Measurements from ENCODE around the gene ERC2.

The ERC2 gene

GRCh38 chr3:55555873-55556618 lies 912.2 kb downstream of the ERC2 start:
- Histone ChIP-seq H3K27ac (ENCODE audit: low read length) (peak overlapping the region; percentile 16), H3K9me3 (ENCODE audit: insufficient read depth, low read depth, low read length) (no peaks in the 10 kb centered on the region), H3K4me1 (ENCODE audit: insufficient read depth, low read length) (peaks cover 30% of the 10 kb centered on the region), H3K36me3 (ENCODE audit: insufficient read depth, low read depth, low read length) (no peaks in the 10 kb centered on the region), H3K4me3 (ENCODE audit: low read length) (no peak overlapping the region), H3K27me3 (ENCODE audit: insufficient read depth, low read length) (no peaks in the 10 kb centered on the region), H3K9ac (ENCODE audit: low read depth, low read length) (peak overlapping the region; percentile 21; the same call in 1 of the 2 replicates)

- Histone ChIP-seq H3K36me3 (ENCODE audit: insufficient read depth, low read depth, low read length) (no peaks in the 10 kb centered on the region), H3K27me3 (ENCODE audit: insufficient read depth, low read length) (no peaks in the 10 kb centered on the region), H3K9ac (ENCODE audit: low read depth, low read length) (peak overlapping the region; percentile 21; the same call in 1 of the 2 replicates), H3K9me3 (ENCODE audit: insufficient read depth, low read depth, low read length) (no peaks in the 10 kb centered on the region), H3K4me3 (ENCODE audit: low read length) (no peak overlapping the region; the same call in 1 of the 2 replicates), H3K27ac (ENCODE audit: low read length) (peak overlapping the region; percentile 16), H3K4me1 (ENCODE audit: insufficient read depth, low read length) (peaks cover 30% of the 10 kb centered on the region)
Measured at GRCh38 chr3:55554634-55555425, 913.4 kb downstream of the ERC2 start.

GRCh38 chr3:55551644-55552043 lies 916.6 kb downstream of the ERC2 start:
- Histone ChIP-seq H3K9ac (ENCODE audit: low read depth, low read length) (no peak overlapping the region), H3K4me1 (ENCODE audit: insufficient read depth, low read length) (peaks cover 37% of the 10 kb centered on the region), H3K4me3 (ENCODE audit: low read length) (no peak overlapping the region), H3K9me3 (ENCODE audit: insufficient read depth, low read depth, low read length) (no peaks in the 10 kb centered on the region), H3K36me3 (ENCODE audit: insufficient read depth, low read depth, low read length) (no peaks in the 10 kb centered on the region), H3K27me3 (ENCODE audit: insufficient read depth, low read length) (no peaks in the 10 kb centered on the region), H3K27ac (ENCODE audit: low read length) (no peak overlapping the region)

DNA sequence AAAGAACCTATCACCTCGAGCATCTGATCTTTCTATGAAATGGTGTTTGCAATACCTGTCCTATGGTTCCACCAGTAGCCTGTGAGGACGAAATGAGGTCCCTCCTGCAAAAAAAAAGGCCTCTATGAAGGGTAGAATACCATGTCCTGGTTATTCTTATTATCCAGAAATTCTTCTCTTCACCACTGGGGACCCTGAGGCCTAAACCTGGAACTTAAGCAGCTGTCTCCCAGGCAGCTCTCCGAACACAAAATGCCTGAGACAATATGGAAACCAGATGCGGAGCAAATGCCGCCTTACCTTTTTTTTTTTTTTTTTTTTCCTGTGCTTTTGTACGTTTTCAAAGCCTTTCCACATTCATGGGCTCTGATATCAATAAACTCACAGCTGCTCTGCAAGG lies 919.1 kb downstream of the ERC2 start:
- H3K4me3 ChIP-seq (ENCODE audit: low read length), result no peak overlapping the region
- no peaks in the 10 kb centered on the region for H3K9me3 ChIP-seq (ENCODE audit: insufficient read depth, low read depth, low read length)
- peaks cover 13% of the 10 kb centered on the region; the same call in 1 of the 2 replicates for H3K4me1 ChIP-seq (ENCODE audit: insufficient read depth, low read length)
- H3K36me3 ChIP-seq (ENCODE audit: insufficient read depth, low read depth, low read length), result no peaks in the 10 kb centered on the region
- H3K27me3 ChIP-seq (ENCODE audit: insufficient read depth, low read length), result no peaks in the 10 kb centered on the region
- no peak overlapping the region for H3K27ac ChIP-seq (ENCODE audit: low read length)
- H3K9ac ChIP-seq (ENCODE audit: low read depth, low read length), result no peak overlapping the region

DNA sequence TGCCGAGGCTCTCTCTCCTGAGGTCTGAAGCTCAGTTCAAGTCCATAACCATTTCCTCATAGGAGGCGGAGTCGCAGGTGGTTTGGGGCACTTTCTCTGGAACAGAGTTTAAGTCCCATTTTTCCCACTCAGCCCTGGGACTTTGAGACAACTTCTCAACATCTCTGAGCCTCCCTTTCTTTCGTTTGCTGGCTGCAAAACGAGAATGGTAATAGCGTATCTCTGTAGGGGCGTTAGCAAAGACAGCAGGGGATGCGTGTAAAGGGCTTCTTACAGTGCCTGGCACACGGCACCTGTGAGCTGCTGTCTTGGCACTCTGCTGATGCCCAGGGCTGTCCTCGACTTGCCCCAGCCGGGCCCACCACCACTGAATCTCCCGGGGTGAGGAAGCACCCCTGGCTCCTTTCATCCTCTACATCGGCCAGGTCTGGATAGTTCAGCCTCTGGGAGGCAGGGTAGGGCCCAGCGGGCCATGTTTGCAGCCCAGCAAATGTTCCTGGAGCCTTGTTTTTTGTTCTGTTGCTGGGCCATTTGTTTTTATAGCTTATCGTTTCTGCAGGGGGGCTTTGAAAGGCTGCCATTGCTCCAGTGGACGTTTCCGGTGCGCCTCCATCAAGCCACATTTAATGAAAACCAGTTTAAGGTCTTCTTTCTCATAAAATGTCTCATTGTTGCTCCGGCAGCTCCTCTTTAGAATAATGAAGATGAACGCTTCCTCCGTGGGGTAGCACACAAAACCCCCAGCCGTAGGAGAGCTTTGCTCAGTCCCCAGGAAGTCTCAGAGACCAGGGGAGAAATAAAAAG lies 921.2 kb downstream of the ERC2 start:
- no peaks in the 10 kb centered on the region for H3K27me3 ChIP-seq (ENCODE audit: insufficient read depth, low read length)
- no peaks in the 10 kb centered on the region for H3K36me3 ChIP-seq (ENCODE audit: insufficient read depth, low read depth, low read length)
- H3K27ac ChIP-seq (ENCODE audit: low read length), result no peak overlapping the region
- H3K9me3 ChIP-seq (ENCODE audit: insufficient read depth, low read depth, low read length), result no peaks in the 10 kb centered on the region
- H3K9ac ChIP-seq (ENCODE audit: low read depth, low read length), result no peak overlapping the region
- no peak overlapping the region for H3K4me3 ChIP-seq (ENCODE audit: low read length)
- H3K4me1 ChIP-seq (ENCODE audit: insufficient read depth, low read length), result peaks cover 9% of the 10 kb centered on the region; the same call in 1 of the 2 replicates

DNA sequence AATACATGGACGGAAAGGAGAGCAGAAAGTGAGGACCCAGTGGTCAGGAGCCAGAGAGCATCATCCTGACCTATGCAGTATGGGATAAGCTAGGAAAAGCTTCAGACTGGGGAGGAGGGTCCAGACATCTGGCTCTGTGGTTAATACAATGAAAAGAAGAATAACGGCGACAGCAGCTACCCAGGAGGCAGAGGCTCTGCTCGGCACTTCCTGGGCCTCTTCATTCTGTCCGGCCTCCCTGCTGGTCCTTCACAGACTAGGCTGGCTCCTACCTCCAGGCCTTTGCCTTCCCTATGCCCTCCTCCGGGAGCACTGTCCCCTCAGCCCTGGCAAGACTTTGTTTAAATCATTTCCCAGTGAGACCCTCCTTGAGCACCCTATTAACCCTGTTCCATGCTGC lies 922.3 kb downstream of the ERC2 start:
- peaks cover 15% of the 10 kb centered on the region for H3K4me1 ChIP-seq (ENCODE audit: insufficient read depth, low read length)
- H3K9ac ChIP-seq (ENCODE audit: low read depth, low read length), result no peak overlapping the region
- no peaks in the 10 kb centered on the region for H3K27me3 ChIP-seq (ENCODE audit: insufficient read depth, low read length)
- H3K36me3 ChIP-seq (ENCODE audit: insufficient read depth, low read depth, low read length), result no peaks in the 10 kb centered on the region
- no peak overlapping the region for H3K4me3 ChIP-seq (ENCODE audit: low read length)
- no peak overlapping the region for H3K27ac ChIP-seq (ENCODE audit: low read length)
- H3K9me3 ChIP-seq (ENCODE audit: insufficient read depth, low read depth, low read length), result no peaks in the 10 kb centered on the region

DNA sequence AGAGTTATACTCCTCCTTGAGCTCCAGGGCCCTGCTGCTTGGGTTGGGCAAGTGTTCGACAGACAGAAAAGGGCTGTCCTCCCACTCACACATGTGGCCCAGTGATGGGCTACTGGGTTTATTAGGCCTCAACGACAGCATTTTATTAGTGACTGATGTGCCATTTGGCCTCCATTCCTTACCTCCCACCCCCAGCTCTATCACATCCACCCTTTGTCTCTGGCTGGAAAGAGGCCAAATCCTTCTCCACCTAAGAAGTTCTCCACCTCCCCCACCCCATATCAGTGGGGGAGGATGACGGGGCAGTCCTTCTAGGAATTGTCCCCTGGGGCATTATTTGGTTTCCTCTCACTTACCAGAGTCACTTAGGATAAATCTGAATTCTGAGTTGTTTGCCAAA lies 924.0 kb downstream of the ERC2 start:
- Histone ChIP-seq H3K36me3 (ENCODE audit: insufficient read depth, low read depth, low read length) (no peaks in the 10 kb centered on the region), H3K9ac (ENCODE audit: low read depth, low read length) (no peak overlapping the region), H3K4me3 (ENCODE audit: low read length) (no peak overlapping the region), H3K4me1 (ENCODE audit: insufficient read depth, low read length) (peaks cover 27% of the 10 kb centered on the region), H3K9me3 (ENCODE audit: insufficient read depth, low read depth, low read length) (no peaks in the 10 kb centered on the region), H3K27ac (ENCODE audit: low read length) (no peak overlapping the region), H3K27me3 (ENCODE audit: insufficient read depth, low read length) (no peaks in the 10 kb centered on the region)

- no peak overlapping the region for H3K4me3 ChIP-seq (ENCODE audit: low read length)
- H3K9me3 ChIP-seq (ENCODE audit: insufficient read depth, low read depth, low read length), result no peaks in the 10 kb centered on the region
- H3K36me3 ChIP-seq (ENCODE audit: insufficient read depth, low read depth, low read length), result no peaks in the 10 kb centered on the region
- H3K9ac ChIP-seq (ENCODE audit: low read depth, low read length), result no peak overlapping the region
- H3K27ac ChIP-seq (ENCODE audit: low read length), result no peak overlapping the region
- H3K4me1 ChIP-seq (ENCODE audit: insufficient read depth, low read length), result peaks cover 30% of the 10 kb centered on the region
- H3K27me3 ChIP-seq (ENCODE audit: insufficient read depth, low read length), result no peaks in the 10 kb centered on the region
Measured at GRCh38 chr3:55543181-55543614, 925.1 kb downstream of the ERC2 start.

- no peak overlapping the region for H3K27ac ChIP-seq (ENCODE audit: low read length)
- H3K27me3 ChIP-seq (ENCODE audit: insufficient read depth, low read length), result no peaks in the 10 kb centered on the region
- H3K4me3 ChIP-seq (ENCODE audit: low read length), result no peak overlapping the region
- peaks cover 25% of the 10 kb centered on the region for H3K4me1 ChIP-seq (ENCODE audit: insufficient read depth, low read length)
- no peaks in the 10 kb centered on the region for H3K9me3 ChIP-seq (ENCODE audit: insufficient read depth, low read depth, low read length)
- H3K36me3 ChIP-seq (ENCODE audit: insufficient read depth, low read depth, low read length), result no peaks in the 10 kb centered on the region
- no peak overlapping the region for H3K9ac ChIP-seq (ENCODE audit: low read depth, low read length)
Measured at GRCh38 chr3:55541456-55541855, 926.8 kb downstream of the ERC2 start.

DNA sequence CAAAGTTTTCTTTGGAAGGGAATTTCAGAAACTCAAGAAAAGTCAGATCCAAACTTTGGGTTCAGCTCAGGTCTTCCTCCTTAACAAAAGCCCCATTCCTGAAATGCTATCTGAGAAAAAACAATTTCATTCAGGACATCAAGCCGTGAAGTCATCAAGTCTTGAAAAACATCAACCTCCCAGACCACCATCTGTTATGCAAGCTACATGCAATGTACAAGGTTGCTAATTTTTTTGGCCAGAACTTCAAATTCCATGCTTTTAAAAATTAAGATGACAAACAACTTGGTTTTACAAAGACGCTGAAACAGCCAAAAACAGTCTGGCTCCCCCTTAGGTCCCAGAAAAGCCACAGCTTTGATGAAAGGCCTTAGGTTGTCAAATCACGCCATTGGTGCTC lies 927.3 kb downstream of the ERC2 start:
- Histone ChIP-seq H3K27ac (ENCODE audit: low read length) (no peak overlapping the region), H3K4me1 (ENCODE audit: insufficient read depth, low read length) (peaks cover 25% of the 10 kb centered on the region), H3K4me3 (ENCODE audit: low read length) (no peak overlapping the region)

GRCh38 chr3:55540579-55540978 lies 927.7 kb downstream of the ERC2 start:
- H3K4me1 ChIP-seq (ENCODE audit: insufficient read depth, low read length), result peaks cover 25% of the 10 kb centered on the region

More for the DNA sequence above, 927.3 kb downstream of the ERC2 start:
- no peaks in the 10 kb centered on the region for H3K36me3 ChIP-seq (ENCODE audit: insufficient read depth, low read depth, low read length)
- H3K9me3 ChIP-seq (ENCODE audit: insufficient read depth, low read depth, low read length), result no peaks in the 10 kb centered on the region
- no peak overlapping the region for H3K9ac ChIP-seq (ENCODE audit: low read depth, low read length)
- H3K27me3 ChIP-seq (ENCODE audit: insufficient read depth, low read length), result no peaks in the 10 kb centered on the region

More at GRCh38 chr3:55540579-55540978, 927.7 kb downstream of the ERC2 start:
- Histone ChIP-seq H3K9ac (ENCODE audit: low read depth, low read length) (no peak overlapping the region), H3K27me3 (ENCODE audit: insufficient read depth, low read length) (no peaks in the 10 kb centered on the region), H3K4me3 (ENCODE audit: low read length) (no peak overlapping the region; the same call in 1 of the 2 replicates), H3K9me3 (ENCODE audit: insufficient read depth, low read depth, low read length) (no peaks in the 10 kb centered on the region), H3K27ac (ENCODE audit: low read length) (no peak overlapping the region), H3K36me3 (ENCODE audit: insufficient read depth, low read depth, low read length) (no peaks in the 10 kb centered on the region)

Measured in iPS-20b (cell line).